Mesothelial cell of epicardium (in vitro differentiated cells): ENCODE data around the gene KCNC3. TPM values are rescaled to one million over a fixed set of nuclear protein-coding genes. Genes with fewer than 3 reads are reported as not detected.

Experiments used
- DNase-seq, 2 experiments: peaks; one replicate each; pipeline ENCODE4 v3.0.0; 2021; ENCODE audit warnings: low spot score in 2 of 2; ENCODE audit not compliant: unreplicated experiment in 2 of 2
- H3K27ac Mint-ChIP-seq: 2 replicates; pipeline ENCODE4 v1.8.0; 2021; ENCODE audit warnings: mixed read lengths
- H3K27me3 Mint-ChIP-seq: 2 replicates; pipeline ENCODE4 v1.8.0; 2021; ENCODE audit warnings: low read depth, mixed read lengths
- H3K36me3 Mint-ChIP-seq: 2 replicates; pipeline ENCODE4 v1.8.0; 2021; ENCODE audit warnings: mixed read lengths
- H3K4me1 Mint-ChIP-seq: 2 replicates; pipeline ENCODE4 v1.8.0; 2021; ENCODE audit warnings: mixed read lengths
- H3K4me3 Mint-ChIP-seq: 2 replicates; pipeline ENCODE4 v1.8.0; 2021; ENCODE audit warnings: mild to moderate bottlenecking, moderate library complexity, mixed read lengths
- H3K9me3 Mint-ChIP-seq: 2 replicates; pipeline ENCODE4 v1.8.0; 2021; ENCODE audit warnings: mixed read lengths
- total RNA-seq: library from RNA; stranded (reverse); gene quantifications from 3 replicates; pipeline ENCODE4 v1.2.1, GENCODE V29; 2021
- TF ChIP-seq, protein P1 (sequence below): fragments of 200-600 bp; sonication (generic); IDR thresholded peaks from one replicate; pipeline ENCODE4 v1.5.0; 2021; ENCODE audit warnings: antibody characterized with exemption; ENCODE audit not compliant: unreplicated experiment

Gene KCNC3
- total RNA-seq, 1 donor from 2014 or later = 54.4 TPM

DNA sequence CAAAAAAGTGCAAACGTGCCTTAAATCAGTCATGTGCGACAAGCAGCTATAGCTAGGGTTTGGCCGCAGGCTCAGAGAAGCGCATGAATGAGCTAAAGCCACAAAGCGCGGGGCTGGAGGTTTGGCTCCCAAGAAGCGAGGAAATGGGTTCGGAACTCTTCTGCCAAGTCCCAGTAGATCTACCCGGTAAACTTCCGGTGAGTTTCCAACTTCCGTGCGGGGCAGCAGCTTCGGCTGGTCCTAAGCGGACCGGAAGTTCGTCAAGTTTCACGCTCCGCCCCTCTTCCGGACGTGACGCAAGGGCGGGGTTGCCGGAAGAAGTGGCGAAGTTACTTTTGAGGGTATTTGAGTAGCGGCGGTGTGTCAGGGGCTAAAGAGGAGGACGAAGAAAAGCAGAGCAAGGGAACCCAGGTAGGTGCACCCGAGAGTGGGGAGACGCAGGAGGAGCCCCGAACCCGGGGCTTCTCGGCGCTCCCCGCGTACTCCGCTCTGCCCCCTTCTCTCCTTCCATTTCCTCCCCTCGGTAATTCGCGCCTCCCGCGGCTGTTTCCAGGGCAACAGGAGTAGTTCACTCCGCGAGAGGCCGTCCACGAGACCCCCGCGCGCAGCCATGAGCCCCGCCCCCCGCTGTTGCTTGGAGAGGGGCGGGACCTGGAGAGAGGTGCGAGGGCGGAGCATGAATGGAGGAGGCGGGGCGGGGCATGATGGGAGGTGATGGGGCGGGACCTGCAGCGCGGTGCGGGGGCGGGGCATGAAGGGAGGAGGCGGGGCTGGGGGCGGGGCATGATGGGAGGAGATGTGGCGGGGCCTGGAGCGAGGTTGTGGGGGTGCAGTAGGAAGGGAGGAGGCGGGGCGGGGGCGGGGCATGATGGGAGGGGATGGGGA lies 47.2 kb upstream of the KCNC3 start, which contains the start of gene NR1H2:
NR1H2 (plus strand) TSS at position 292 of the 885 bp plus-strand sequence. CDS start 1,149 bp downstream, outside the sequence.
- peaks cover 4% of the 10 kb centered on the region for H3K4me1 Mint-ChIP-seq
- TF ChIP-seq, protein P1, sequence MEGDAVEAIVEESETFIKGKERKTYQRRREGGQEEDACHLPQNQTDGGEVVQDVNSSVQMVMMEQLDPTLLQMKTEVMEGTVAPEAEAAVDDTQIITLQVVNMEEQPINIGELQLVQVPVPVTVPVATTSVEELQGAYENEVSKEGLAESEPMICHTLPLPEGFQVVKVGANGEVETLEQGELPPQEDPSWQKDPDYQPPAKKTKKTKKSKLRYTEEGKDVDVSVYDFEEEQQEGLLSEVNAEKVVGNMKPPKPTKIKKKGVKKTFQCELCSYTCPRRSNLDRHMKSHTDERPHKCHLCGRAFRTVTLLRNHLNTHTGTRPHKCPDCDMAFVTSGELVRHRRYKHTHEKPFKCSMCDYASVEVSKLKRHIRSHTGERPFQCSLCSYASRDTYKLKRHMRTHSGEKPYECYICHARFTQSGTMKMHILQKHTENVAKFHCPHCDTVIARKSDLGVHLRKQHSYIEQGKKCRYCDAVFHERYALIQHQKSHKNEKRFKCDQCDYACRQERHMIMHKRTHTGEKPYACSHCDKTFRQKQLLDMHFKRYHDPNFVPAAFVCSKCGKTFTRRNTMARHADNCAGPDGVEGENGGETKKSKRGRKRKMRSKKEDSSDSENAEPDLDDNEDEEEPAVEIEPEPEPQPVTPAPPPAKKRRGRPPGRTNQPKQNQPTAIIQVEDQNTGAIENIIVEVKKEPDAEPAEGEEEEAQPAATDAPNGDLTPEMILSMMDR = no peak
- H3K9me3 Mint-ChIP-seq = no peaks in the 10 kb centered on the region
- peak within 1 kb of the TSS; percentile 99 for H3K27ac Mint-ChIP-seq
- DNase-seq = peak; percentile 84 to 92
- no peaks in the 10 kb centered on the region for H3K27me3 Mint-ChIP-seq
- H3K36me3 Mint-ChIP-seq = peaks cover 13% of the 10 kb centered on the region
- H3K4me3 Mint-ChIP-seq = peak within 1 kb of the TSS; percentile 95

DNA sequence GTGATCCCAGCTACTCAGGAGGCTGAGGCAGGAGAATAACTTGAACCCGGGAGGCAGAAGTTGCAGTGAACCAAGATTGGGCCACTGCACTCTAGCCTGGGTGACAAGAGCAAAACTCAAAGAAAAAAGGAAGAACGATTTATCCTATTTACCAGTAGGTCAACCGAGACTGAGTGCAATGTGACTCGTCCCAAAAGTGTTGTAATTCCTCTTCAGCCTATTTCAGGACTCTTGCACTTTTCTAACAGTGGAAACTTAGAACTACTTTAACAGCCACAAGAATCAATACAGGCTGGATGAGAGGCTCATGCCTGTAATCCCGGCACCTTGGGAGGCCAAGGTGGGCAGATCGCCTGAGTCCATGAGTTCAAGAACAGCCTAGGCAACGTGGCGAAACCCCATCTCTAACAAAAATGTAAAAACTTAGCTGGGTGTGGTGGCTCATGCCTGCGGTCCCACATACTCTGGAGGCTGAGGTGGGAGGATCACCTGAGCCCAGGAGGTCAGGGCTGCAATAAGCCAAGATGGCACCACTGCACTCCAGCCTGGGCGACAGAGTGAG lies 42.8 kb upstream of the KCNC3 start:
- TF ChIP-seq, protein P1 = no peak
- peaks cover 2% of the 10 kb centered on the region for H3K36me3 Mint-ChIP-seq
- peaks cover 16% of the 10 kb centered on the region for H3K4me1 Mint-ChIP-seq
- H3K27ac Mint-ChIP-seq = no peak overlapping the region
- no peak for DNase-seq
- no peak overlapping the region for H3K4me3 Mint-ChIP-seq
- no peaks in the 10 kb centered on the region for H3K9me3 Mint-ChIP-seq
- no peaks in the 10 kb centered on the region for H3K27me3 Mint-ChIP-seq

DNA sequence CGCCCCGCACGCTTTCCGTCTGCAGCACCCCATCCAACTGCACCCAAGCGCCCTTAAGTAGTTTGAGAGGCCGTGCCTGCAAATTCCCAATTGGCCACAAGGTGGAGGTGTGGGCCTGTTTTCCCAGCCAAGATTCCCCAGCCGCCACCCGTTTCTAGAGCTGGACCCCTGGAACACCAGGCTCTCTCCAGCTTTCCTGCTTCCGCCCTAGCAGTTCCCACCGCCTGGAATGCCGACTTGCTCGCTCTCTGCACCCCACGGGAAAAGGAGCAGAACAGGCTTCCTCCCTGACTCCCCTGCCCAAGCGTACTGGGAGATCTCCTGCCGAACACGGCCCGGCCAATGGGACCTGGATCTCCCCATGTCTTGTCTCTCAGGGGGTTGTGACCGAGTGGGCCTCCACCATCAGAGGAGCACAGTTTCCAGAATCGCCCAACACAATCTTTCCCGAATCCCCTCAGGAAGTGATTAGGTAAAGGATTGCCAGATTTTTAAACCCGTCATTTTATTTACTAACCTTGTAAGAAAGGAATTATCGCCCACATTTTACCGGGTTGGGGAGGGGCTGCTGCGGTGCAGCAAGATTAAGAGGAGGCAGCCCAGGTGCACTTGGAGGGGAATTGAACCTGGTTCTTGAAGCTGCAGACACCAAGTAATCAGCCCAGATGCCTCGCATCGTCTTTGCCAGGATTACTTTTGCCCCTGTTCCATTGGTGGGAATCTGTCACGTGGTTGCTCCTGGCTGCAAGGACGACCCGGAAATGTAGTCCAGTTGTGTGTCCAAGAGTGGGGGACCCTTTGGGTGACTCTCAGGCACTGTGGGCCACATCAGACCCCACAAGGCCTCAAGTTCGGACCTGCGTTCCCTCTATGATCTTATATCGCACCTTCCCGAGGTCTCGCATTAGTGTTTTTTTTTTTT lies 39.7 kb upstream of the KCNC3 start:
- DNase-seq = peak; percentile 56 to 91
- TF ChIP-seq, protein P1 = peak; percentile 96
- Mint-ChIP-seq H3K36me3 (no peaks in the 10 kb centered on the region), H3K27ac (peak overlapping the region; percentile 96), H3K4me3 (peak overlapping the region; percentile 93), H3K27me3 (no peaks in the 10 kb centered on the region), H3K9me3 (no peaks in the 10 kb centered on the region), H3K4me1 (peaks cover 12% of the 10 kb centered on the region)

DNA sequence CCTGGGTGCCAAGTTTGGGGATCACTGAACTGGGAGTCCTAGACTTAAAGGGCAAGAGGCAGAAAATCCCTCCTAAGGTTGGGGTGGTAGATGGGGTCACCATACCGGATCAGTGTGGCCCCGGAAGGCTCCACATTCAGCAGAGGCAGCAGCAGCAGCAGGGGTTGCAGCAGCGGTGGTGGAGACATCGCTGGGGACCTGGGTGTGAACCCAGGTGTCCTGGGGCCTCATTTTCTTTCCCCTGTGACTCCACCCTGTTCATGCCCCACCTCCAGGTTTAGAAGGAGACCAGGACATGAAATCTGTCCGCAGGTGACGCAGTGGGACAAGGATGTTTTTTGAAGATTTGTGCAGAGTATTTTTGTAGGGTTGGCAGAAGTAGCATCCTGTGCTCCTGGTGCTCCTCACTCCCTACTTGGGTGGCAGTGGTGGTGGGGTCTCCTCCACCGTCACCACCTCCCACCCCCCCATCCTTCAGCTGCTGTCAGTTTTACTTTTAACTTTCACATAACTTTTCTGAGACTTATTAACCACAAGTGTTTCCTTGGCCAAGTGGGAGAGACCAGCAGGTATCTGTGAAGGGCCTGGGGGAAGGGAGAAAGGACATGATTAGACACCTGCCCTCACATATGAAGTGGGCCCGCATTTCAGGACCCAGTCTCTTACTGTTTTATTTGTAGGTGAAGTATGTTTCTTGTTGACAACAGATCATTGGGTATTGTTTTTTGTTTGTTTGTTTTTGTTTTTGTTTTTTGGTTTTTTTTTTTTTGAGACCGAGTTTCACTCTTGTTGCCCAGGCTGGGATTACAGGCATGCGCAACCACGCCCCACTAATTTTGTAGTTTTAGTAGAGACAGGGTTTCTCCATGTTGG lies 36.5 kb upstream of the KCNC3 start, which contains the start of gene NAPSA:
NAPSA (minus strand) TSS at position 206 of the 873 bp plus-strand sequence; CDS start at position 188, 18 bp downstream.
- no peak within 1 kb of the TSS for H3K4me3 Mint-ChIP-seq

More for the DNA sequence above, 36.5 kb upstream of the KCNC3 start, which contains the start of gene NAPSA:
- no peaks in the 10 kb centered on the region for H3K9me3 Mint-ChIP-seq
- TF ChIP-seq, protein P1 = no peak
- H3K4me1 Mint-ChIP-seq = peaks cover 12% of the 10 kb centered on the region
- H3K36me3 Mint-ChIP-seq = no peaks in the 10 kb centered on the region
- no peaks in the 10 kb centered on the region for H3K27me3 Mint-ChIP-seq
- no peak for DNase-seq
- no peak within 1 kb of the TSS for H3K27ac Mint-ChIP-seq
